HG03196 (cell line): ENCODE results near the gene IFT43.

Experiments used
- ATAC-seq: cut with Tn5 transposase; IDR thresholded peaks from one replicate; pipeline ENCODE4 v1.9.1; 2021; ENCODE audit not compliant: unreplicated experiment

Gene IFT43

GRCh38 chr14:76101391-76102379 lies 116.1 kb downstream of the IFT43 start:
- no peak for ATAC-seq

GRCh38 chr14:76104802-76105355 lies 119.3 kb downstream of the IFT43 start:
- ATAC-seq = no peak

- no peak for ATAC-seq
These were observed 120.6 kb downstream of the IFT43 start for GRCh38 chr14:76106188-76106587.

DNA sequence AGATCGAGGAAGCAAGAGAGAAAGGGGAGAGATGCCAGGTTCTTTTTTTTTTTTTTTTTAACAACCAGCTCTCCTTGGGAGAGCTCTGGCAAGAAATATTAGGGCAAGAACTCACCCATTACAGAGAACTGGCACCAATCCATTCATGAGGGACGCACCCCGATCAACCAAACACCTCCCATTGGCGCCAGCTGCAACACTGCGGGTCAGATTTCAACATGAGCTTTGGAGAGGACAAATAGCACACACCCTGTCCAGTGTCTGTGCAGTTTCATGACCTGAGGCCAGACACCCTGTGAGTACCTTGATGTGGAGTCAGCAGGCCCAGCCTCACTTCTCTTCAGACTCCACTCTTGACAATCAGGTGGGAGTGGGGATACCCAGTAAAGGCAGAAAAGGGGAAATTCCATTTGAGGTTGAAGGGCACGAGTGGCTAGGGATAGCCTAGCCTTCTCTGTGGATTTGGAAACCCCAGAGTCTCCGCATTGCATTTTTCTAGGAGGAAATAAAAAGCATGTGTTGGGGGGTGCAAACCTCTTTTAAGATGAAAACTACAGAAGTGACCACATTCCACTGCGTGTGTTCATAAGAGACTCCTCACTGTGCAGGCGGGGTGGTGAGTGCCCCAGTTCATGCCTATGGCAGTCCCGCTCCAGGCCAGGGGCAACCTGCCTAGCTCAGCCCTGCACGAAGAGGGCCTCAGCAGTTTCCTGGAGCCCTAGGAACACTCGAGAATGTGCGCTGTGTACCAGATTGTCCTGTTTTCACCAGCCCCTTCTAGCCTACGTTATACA lies 123.7 kb downstream of the IFT43 start:
- no peak for ATAC-seq

GRCh38 chr14:76112889-76113624 lies 127.5 kb downstream of the IFT43 start:
- ATAC-seq = no peak

- ATAC-seq = no peak
These were observed 128.1 kb downstream of the IFT43 start for GRCh38 chr14:76113691-76114090.

GRCh38 chr14:76115010-76115422 lies 129.5 kb downstream of the IFT43 start:
- no peak for ATAC-seq

GRCh38 chr14:76117789-76118484 lies 132.4 kb downstream of the IFT43 start:
- ATAC-seq = no peak

DNA sequence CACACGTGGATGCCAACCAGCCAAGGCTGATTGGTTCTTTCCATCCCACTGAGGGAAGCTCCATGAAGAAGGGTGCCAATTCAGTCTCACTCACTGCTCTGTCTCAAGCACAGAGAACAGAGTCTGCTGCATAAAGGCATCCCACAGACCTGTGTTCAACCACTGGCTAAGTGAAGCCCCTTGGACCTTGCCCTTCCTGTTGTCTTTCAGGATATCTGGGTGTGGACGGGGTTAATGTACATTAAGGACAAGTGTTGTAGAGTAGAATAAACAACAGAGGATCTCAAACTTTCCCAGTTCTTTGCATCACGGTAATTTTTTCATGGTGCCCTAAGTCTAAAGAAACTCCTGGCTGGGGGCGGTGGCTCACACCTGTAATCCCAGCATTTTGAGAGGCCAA lies 133.0 kb downstream of the IFT43 start:
- no peak for ATAC-seq

GRCh38 chr14:76121089-76121748 lies 135.7 kb downstream of the IFT43 start:
- no peak for ATAC-seq

GRCh38 chr14:76123426-76124225 lies 138.1 kb downstream of the IFT43 start:
- no peak for ATAC-seq

DNA sequence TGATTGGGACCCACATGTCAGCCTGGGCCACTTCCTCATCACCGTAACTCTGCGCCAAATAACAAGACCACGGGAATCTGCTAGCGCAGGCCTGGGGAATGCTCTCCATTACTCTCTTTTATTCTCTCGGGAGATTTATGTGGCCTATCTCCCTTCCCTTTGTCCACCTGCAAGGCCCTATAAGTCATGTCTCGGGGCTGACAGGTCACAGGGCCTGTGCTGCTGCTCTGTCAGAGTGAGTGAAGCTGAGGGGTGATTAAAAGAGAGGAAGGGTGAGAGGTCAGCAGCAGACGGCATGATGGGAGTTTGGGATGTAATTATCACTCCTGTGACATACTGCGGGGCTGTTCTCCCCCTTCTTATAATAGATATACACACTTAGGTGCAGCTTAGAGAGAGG lies 139.9 kb downstream of the IFT43 start:
- ATAC-seq = no peak

DNA sequence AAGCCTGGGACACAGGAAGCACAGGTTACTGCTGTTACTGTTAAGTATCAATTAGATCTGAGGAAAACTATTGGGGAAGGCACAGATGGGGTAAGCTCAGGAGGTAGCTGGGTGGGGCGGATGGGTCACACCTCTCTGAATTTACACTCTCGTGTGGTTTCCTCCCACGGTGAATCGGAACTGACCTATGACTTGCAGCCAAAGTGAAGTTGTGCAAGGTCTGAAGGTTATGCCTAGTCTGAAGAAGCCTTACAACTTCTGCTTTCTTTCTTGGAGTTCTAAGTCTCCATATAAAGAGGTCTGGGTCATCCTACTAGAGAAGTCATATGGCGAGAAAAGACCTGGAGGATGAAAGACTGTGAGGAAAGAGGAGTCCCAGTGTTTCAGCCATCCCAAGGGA lies 140.5 kb downstream of the IFT43 start:
- no peak for ATAC-seq

DNA sequence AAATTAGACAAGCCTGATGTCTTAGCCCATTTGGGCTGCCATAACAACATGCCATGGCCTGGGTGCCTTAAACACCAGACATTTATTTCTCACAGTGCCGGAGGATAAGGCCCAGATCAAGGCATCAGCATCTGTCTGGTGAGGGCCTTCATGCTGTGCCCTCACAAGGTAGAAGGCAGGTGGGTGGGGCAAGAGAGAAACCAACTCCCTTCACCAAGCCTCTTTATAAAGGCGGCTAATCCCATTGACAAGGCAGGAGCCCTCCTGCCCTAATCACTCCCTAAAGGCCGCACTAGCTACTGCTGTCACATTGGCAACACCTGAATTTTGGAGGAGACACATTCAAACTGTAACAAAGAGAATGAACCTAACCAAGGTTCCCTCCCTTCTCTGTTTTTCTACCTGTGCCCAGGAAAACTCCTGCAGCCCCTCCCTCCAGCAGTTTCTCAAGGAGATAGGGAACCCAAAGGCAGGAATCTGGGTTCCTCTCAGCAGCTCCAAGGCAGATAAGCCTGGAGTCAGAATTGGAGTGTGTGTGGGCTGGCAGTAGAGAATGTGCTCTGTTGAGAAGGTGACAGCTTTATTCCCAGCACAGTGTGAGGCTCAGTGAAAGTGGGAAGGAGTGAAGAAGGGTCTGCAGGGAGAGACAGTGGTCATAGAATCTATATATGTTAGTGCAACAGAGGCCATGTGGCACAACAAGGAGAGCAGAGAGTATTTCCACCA lies 144.5 kb downstream of the IFT43 start:
- ATAC-seq = no peak

DNA sequence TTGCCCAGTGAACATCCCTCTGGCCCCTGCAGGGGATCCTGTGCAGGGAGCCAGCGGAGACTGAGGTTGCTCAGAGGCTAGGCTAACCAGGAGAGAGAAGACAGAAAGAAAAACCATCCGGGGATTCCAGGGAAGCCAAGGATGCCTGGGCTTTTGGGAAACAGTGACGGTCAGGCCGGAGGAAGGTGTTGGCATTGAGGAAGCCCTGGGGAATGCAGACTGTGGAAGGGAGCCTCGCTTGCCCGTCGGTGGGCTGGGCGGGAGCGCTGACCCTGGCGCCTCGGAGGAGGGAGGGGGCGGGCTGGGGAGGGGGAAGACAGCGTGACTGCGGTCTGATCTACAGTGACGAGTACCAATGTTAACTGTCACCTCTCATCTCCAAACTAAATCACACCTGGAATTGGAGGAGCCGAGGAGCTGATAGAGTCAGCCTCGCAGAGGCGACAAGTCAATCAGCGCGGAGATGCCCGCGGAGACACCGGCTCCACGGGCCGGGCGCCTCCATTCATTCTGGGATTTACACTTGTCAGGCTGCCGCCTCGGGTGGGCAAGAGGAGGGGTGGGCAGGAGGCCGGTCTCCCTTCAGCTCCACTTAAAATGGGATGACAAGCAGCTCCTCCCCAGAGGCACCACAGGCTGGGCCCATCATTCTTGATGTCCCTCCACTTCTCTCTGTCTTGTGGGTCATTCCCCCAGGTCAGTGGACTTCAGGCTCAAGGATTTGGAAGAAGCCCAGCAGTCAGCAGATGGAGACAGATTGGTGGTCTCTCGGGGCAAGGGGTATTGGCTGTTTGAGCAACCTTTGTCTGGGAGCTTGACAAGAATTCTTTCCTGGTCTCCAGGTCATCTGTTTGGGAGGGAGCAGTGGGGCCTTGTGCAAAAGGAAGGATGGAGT lies 145.8 kb downstream of the IFT43 start:
- no peak for ATAC-seq

GRCh38 chr14:76133103-76133502 lies 147.5 kb downstream of the IFT43 start:
- ATAC-seq = no peak
